Measurements from ENCODE around the gene ZXDC.

DNA sequence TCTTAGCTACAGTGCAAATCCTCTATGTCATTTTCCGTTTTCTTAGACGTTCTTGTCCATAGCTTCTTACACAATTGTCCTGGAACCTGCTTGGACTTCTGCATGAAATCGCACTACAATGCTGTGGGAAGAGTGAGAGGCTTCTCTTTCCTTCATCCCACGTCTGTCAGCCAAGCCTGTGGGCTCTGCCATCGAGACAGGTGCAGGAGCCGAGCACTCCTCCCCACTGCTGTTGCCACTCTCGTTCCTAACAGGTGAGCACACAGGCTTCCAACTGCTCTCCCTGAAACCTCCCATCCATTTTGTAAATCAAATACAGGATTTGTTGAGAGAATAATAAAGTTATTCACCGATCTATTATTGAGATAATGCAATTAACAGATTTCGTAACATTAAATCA is 23.5 kb downstream of the ZXDC start:
- no peak for TF ChIP-seq CTCF (IDR thresholded peaks at IDR 0.05; ENCODE audit: extremely low read depth in 1 of 2, insufficient read depth in 1 of 2, low read depth in 1 of 2, low read length in 2 of 2)
- no peak for TF ChIP-seq POLR2A (IDR thresholded peaks at IDR 0.05; ENCODE audit: low read depth, low read length)
- no peak for TF ChIP-seq POLR2AphosphoS5 (IDR thresholded peaks at IDR 0.05; ENCODE audit: insufficient read depth, low read depth, low read length)
- no peak for TF ChIP-seq JUN (IDR thresholded peaks at IDR 0.05; ENCODE audit: borderline replicate concordance, insufficient read depth, insufficient read length, low read depth)
- TF ChIP-seq GATA2 (IDR thresholded peaks at IDR 0.05; ENCODE audit: insufficient read depth, insufficient read length, low read depth, low read length): no peak
- TF ChIP-seq EZH2 (IDR thresholded peaks at IDR 0.05; ENCODE audit: borderline replicate concordance, low read depth, low read length, severe bottlenecking): no peak
- TF ChIP-seq MAX (IDR thresholded peaks at IDR 0.05; ENCODE audit: insufficient read depth, insufficient read length): no peak
- no peak for TF ChIP-seq FOS (IDR thresholded peaks at IDR 0.05; ENCODE audit: borderline replicate concordance, insufficient read depth, low read length)
- TF ChIP-seq MYC (IDR thresholded peaks at IDR 0.05; ENCODE audit: low read depth, low read length): no peak

Data from endothelial cell of umbilical vein (primary cell).